ENCODE data around the gene RSPO3. TPM values are rescaled to one million over a fixed set of nuclear protein-coding genes. Genes with fewer than 3 reads are reported as not detected.

RSPO3 gene
- total RNA-seq, 1 donor from 2014 or later = 36.7 TPM

GRCh38 chr6:127148511-127148910 lies 30.0 kb downstream of the RSPO3 start:
- FAIRE-seq = no peak
- no peak for DNase-seq (ENCODE audit: low spot score in 2 of 2)

- DNase-seq (ENCODE audit: low spot score in 2 of 2) = no peak
- FAIRE-seq = no peak
These were observed 36.0 kb downstream of the RSPO3 start for GRCh38 chr6:127154509-127154908.

- FAIRE-seq (no peak), DNase-seq (ENCODE audit: low spot score in 2 of 2) (no peak)
These were observed 42.0 kb downstream of the RSPO3 start for GRCh38 chr6:127160484-127160883.

GRCh38 chr6:127162836-127163235 lies 44.4 kb downstream of the RSPO3 start:
- FAIRE-seq = no peak
- DNase-seq (ENCODE audit: low spot score in 2 of 2) = no peak

GRCh38 chr6:127164036-127164435 lies 45.6 kb downstream of the RSPO3 start:
- FAIRE-seq (no peak), DNase-seq (ENCODE audit: low spot score in 2 of 2) (no peak)

GRCh38 chr6:127164565-127164964 lies 46.1 kb downstream of the RSPO3 start:
- no peak for FAIRE-seq
- DNase-seq (ENCODE audit: low spot score in 2 of 2) = no peak

GRCh38 chr6:127173156-127173940 lies 54.9 kb downstream of the RSPO3 start:
- FAIRE-seq (no peak), DNase-seq (ENCODE audit: low spot score in 2 of 2) (no peak)

GRCh38 chr6:127176146-127176545 lies 57.7 kb downstream of the RSPO3 start:
- FAIRE-seq = no peak

GRCh38 chr6:127177030-127177922 lies 58.8 kb downstream of the RSPO3 start:
- DNase-seq (ENCODE audit: low spot score in 2 of 2) (no peak), FAIRE-seq (no peak)

More at GRCh38 chr6:127176146-127176545, 57.7 kb downstream of the RSPO3 start:
- DNase-seq (ENCODE audit: low spot score in 2 of 2) = no peak

GRCh38 chr6:127177923-127178231 lies 59.4 kb downstream of the RSPO3 start:
- DNase-seq (ENCODE audit: low spot score in 2 of 2) (no peak), FAIRE-seq (no peak)

GRCh38 chr6:127178746-127179145 lies 60.3 kb downstream of the RSPO3 start:
- FAIRE-seq = no peak

GRCh38 chr6:127180426-127180825 lies 62.0 kb downstream of the RSPO3 start:
- no peak for DNase-seq (ENCODE audit: low spot score in 2 of 2)
- FAIRE-seq = no peak

More at GRCh38 chr6:127178746-127179145, 60.3 kb downstream of the RSPO3 start:
- no peak for DNase-seq (ENCODE audit: low spot score in 2 of 2)

GRCh38 chr6:127182501-127182900 lies 64.0 kb downstream of the RSPO3 start:
- DNase-seq (ENCODE audit: low spot score in 2 of 2) = no peak
- no peak for FAIRE-seq

GRCh38 chr6:127185437-127185995 lies 67.0 kb downstream of the RSPO3 start:
- FAIRE-seq = no peak
- DNase-seq (ENCODE audit: low spot score in 2 of 2) = no peak

GRCh38 chr6:127186889-127187288 lies 68.4 kb downstream of the RSPO3 start:
- FAIRE-seq (no peak), DNase-seq (ENCODE audit: low spot score in 2 of 2) (no peak)

GRCh38 chr6:127188744-127189143 lies 70.3 kb downstream of the RSPO3 start:
- FAIRE-seq (no peak), DNase-seq (ENCODE audit: low spot score in 2 of 2) (no peak)

GRCh38 chr6:127190552-127190951 lies 72.1 kb downstream of the RSPO3 start:
- DNase-seq (ENCODE audit: low spot score in 2 of 2) (no peak), FAIRE-seq (no peak)

GRCh38 chr6:127191716-127192115 lies 73.2 kb downstream of the RSPO3 start:
- DNase-seq (ENCODE audit: low spot score in 2 of 2) (no peak), FAIRE-seq (no peak)

GRCh38 chr6:127192911-127193541 lies 74.6 kb downstream of the RSPO3 start:
- FAIRE-seq = no peak

GRCh38 chr6:127195833-127196232 lies 77.4 kb downstream of the RSPO3 start:
- FAIRE-seq (no peak), DNase-seq (ENCODE audit: low spot score in 2 of 2) (no peak)

More at GRCh38 chr6:127192911-127193541, 74.6 kb downstream of the RSPO3 start:
- DNase-seq (ENCODE audit: low spot score in 2 of 2) = no peak

GRCh38 chr6:127198549-127198948 lies 80.1 kb downstream of the RSPO3 start:
- DNase-seq (ENCODE audit: low spot score in 2 of 2) (no peak), FAIRE-seq (no peak)
